C4-2B (cell line): ENCODE results near the gene RND1.

Experiments
- CTCF ChIP-seq: fragments of 450-650 bp; conservative IDR thresholded peaks from 2 replicates; pipeline ENCODE4 v1.5.1; 2017; ENCODE audit warnings: mild to moderate bottlenecking
- ZFX ChIP-seq: fragments of 450-650 bp; IDR thresholded peaks from 2 replicates; pipeline ENCODE4 v1.6.1; 2017

GRCh38 chr12:48880647-48881046 is 15.0 kb upstream of the RND1 start:
- TF ChIP-seq CTCF (no peak), ZFX (no peak)
